HG02763 (cell line): ENCODE measurements around the gene VAV2.

Experiments used
- ATAC-seq: cut with Tn5 transposase; IDR thresholded peaks from one replicate; pipeline ENCODE4 v1.9.1; 2021; ENCODE audit warnings: mild to moderate bottlenecking, moderate library complexity; ENCODE audit not compliant: unreplicated experiment

Gene VAV2

DNA sequence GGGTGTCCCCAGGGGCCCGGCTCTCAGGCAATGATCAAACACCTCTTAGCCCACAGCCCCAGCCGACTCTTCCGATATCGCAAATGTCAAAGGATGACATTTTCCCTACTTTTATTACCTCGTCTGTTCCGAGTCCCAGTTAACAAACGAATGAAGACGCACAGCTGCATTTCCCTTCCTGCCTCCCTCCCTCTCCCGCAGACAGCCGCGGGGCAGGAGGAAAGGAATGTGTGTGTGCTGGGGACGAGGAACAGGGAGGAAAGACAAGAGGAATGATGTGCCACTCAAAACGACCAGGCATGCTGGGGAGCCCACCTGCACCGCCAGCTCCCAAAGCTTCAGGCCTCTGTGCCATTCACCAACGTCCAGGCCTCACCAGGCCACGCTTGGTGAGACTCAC lies 128.1 kb downstream of the VAV2 start:
- no peak for ATAC-seq

DNA sequence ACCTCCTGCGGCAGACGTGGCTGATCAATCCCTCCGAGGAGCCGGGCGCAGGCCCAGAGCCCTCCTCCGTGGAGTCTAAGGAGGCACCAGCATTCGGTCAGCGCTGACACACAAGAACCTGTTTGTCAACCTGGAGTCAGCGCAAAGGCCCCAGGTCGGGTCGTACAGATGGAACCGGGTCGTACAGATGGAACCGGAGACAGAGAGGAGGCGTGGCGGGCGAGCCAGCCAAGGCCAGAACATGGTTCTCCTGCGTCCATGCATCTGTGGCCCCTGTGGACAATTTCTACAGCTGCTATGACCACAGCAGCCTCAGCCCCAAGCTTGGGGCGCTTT lies 128.9 kb downstream of the VAV2 start:
- no peak for ATAC-seq

DNA sequence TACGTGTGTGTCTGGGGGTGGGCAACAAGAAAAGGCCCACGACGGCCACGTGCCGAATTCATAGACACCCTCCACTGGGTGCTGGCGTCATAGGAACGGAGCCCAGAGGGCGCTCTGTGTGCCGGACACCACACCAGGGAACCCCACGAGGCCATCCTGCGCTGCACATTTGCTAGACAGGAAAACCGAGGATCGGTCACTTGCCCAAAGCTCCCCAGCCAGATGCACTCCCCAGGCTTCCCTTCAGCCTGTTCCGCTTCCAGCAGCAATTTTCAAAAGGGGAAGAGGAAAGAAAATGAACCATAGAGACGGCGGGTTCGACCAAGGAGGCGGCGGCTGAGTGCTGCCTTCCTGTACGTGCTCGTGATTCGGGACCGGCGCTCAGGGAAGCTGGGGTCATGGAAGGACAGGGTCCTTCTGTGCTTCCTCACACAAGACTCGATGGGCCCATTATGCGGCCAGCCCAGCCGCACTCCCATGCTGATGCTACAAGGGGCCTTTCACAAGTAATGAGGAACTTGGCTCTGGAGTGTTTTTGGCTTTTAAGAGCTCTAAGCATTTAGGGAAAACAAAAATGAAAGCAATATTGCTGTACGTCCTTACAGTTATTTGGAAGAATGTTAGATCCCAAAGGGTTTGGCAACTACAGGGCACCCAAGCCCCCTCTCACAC lies 129.4 kb downstream of the VAV2 start:
- no peak for ATAC-seq

DNA sequence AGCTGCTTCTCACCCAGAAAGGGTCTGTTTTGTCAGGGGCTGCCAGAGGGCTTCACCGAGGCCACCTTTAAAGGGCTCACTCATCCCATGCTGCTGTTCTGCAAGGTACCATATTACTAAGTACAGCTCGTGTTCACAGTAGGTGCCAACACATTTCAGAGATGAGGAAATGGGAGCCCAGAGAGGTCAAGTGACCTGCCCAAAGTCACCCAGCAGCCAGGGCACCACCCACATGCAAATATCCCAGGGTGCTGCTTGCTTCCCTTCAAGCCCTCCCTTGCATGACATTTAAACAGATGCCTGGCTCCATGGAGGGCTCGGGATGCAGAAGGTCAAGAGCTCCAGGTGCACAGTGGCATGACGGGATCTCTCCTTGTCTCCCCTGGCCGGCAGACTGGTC lies 130.4 kb downstream of the VAV2 start:
- no peak for ATAC-seq

DNA sequence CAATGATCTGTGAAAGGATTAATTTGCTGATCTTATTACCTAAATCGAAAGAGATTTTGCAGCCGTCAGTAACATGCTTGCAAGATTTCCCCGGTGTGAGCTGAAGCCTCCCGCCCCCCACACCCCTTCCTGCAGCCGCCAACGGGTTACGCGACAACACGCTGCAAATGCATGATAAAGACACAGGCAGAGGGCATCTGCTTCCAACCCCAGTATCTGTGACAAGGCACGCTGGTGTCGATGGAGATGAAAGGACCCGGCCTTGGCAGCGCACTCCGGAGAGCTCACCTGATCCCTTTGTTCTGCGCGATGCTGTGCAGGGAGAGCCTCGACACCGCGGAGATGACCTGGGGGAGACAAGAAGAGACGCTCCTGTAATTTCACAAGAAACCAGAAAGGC lies 131.0 kb downstream of the VAV2 start:
- ATAC-seq, result no peak

DNA sequence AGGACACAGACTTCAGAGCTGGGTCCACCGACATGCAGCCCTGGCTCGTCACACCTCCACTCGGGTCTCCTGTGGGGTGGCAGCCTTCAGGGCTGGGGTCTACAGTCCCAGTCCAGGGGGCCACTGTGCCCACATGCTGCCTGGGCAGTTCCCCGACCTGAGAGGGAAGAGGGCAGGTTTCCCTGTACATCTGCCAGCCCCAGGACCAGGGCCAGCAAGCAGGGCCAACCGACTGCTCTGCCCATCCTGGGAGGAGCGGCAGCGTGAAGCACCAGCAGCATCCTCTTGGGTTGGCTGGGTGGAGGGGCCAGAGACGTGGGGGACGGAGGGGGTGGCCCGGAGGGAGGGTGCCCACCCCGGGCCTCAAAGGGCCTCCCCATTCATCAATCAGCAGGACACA lies 133.4 kb downstream of the VAV2 start:
- ATAC-seq, result no peak

DNA sequence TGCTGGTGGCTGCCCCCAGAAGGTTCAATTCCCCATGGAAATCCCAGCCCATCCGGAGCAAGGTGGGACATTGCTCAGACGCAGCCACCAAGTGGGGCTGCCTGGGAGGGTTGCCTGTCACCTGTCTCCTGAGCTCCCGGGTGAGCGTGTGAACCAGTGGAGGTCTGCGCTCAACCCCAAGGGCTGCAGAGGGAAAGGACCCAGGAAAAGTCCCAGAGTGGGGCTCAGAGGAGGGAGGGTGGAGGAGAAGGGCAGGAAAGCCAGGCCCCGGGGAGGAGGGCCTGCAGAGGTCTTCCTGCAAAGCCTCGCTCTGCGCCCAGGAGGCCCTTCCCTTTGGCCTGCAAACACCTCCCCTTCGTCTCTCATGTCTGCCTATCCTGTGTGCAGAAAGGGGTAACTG lies 134.5 kb downstream of the VAV2 start:
- no peak for ATAC-seq

DNA sequence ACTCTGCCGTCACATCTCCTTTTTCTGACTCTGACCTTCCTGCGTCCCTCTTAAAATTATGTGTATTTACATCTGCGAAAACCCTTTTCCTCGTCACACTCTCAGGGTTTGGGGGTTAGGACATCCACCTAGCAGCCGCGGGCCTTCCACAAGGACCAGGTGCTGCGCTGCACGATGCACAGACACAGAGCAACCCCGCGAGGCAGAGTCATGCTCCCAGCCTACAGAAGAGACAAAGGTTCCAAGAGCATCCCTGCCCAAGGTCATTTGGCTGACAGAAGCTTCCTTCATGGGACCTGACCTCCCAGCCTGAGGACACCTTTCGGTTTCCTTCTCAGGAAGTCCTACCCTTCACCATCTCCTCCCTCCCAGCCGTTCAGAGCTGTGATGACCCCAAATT lies 135.3 kb downstream of the VAV2 start:
- ATAC-seq, result no peak

DNA sequence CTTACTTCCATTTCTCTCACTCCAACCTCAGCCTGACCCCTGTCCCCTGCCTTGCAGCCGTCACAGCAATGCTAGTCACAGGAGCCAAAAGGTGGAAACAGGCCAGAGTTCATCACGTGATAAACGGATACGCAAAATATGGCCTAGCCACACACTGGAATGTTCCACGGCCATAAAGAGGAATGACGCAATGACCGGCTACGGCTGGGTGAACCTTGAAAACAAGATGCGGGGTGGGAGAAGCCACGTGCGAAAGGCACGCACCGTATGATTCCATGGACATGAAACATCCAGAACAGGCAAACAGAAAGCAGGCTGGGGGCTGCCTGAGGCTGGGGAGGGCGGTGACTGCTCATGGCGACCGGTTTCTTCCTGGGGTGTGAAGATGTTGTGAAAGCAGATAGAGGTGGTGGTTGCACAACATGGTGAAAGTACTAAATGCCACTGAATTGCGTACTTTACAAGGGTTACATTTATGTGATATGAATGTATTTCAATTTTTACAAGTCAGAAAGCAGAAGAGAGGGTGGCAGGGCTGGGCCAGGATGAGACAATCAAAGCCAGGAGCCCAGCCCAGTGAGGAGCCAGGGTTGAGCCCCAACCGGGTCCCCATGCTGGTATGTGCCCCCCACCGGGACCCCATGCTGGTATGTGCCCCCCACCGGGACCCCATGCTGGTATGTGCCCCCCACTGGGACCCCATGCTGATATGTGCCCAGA lies 136.2 kb downstream of the VAV2 start:
- no peak for ATAC-seq

DNA sequence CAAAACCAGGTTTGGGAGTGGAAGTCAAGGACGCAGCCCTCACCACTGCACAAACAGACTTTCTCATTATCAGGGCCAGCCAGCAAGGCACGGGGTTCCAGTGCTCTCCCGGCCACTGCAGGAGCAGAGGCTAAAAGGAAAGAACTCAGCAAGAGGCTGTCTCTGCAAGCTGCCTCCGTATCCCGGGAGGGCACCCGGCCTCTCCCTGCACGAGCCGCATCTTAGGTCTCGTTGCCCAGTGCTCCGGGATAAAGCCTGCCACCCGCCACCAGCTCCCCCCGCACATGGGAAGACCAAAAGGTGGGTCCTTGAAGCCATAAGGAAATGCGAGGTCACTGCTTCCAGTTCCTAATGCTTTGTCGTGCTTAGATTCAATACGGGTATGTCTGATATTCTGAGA lies 136.8 kb downstream of the VAV2 start:
- ATAC-seq, result no peak

DNA sequence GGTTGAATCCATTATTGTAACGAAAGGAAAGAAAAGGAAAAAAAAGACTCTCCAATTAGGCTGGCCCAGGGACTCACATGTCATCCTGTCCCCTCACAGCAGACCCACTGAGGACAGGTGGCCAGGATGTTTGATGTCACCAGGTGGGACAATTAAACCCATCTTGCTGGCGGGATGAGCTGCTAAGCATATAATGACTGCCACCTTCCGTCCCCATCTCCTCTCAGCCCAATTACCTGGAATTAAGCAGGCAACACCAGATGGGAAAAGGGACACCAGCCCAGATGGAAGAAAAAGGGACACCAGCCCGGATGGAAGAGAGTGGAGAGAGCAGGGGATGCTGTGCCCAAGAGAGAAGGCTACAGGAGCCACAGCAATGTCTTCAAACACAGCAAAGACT lies 137.4 kb downstream of the VAV2 start:
- ATAC-seq, result no peak

DNA sequence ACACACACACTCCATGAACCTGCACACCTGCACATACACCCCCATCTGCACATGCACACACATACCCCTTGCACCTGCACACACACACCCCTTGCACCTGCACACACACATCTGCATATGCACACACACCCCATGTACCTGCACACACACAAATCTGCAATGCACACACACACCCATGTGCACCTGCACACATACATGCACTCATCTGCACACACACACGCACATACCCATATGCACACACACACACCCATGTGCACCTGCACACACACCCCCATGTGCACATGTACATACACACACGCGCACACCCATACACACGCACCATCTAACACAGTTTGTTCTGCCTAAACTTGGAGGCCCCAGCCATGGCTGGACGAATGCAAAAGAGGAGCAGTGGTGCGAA lies 138.1 kb downstream of the VAV2 start:
- ATAC-seq, result no peak

DNA sequence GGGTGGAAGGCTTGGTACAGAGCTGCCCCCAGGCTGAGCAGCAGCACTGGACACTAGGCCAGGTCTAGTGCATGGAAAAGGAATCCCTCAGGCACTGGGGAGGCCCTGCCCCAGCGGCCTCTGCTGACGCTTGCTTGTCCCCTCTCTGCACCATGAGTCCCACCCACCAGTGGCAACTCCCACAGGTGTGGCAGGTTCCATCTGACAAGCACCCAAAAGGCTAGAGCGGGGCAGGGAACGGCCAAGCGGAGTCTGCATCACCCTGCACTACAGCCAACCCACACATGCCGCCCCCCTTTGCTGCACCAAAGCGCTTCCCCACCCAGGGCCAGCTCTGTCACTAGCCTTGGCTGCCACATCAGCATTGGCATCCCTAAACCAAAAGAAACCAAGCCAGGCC lies 138.8 kb downstream of the VAV2 start:
- ATAC-seq, result no peak

DNA sequence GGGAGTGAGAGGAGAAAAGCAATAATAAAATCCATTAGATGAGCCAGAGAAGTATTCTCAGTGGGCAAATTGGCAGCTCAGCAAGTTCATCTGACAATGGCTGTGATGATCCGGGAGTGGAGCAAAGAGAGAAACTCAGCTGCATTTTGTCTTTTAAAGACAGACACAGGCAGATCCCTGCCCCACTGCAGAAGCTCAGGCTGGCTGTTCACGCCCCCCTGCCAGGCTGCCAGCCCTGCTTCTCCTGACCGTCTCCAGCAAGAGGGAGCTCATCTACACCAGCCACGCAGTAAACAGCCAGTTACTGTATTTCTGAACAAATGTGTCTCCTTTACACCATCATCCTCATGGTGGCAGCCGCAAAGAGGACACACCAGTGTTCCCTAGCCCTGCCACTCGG lies 139.7 kb downstream of the VAV2 start:
- no peak for ATAC-seq

DNA sequence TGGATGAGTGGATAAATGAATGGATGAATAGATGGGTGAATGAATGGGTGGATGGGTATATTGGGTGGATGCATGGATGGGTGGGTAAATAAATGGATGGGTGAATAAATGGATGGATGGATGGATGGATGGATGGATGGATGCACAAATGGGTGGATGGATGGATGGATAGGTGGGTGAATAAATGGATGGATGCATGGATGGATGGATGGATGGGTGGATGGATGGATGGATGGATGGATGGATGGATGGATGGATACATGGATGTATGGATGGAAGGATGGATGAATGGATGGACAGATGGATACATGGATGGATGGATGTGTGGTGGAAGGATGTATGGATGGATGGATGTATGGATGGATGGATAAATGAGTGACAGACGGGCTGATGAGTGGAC lies 140.4 kb downstream of the VAV2 start:
- no peak for ATAC-seq

DNA sequence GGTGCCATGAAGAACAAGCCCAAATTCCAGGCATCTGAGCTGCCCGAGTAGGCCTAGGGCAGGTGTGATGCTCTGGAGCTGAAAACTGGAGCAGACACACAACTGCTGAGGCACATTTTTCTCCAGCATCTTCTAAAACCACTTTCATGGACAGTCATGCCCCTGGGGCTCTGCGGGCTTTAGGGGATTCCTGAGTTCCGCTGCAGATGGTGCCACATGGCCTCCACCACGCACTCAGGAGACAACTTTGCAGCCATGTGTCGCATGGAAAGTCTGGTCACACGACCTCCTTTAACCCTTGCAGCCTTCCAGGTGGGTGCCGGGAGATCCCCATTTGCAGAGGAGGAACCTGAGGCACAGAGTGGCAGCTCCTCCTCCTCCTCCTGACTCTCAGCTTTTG lies 141.2 kb downstream of the VAV2 start:
- no peak for ATAC-seq

DNA sequence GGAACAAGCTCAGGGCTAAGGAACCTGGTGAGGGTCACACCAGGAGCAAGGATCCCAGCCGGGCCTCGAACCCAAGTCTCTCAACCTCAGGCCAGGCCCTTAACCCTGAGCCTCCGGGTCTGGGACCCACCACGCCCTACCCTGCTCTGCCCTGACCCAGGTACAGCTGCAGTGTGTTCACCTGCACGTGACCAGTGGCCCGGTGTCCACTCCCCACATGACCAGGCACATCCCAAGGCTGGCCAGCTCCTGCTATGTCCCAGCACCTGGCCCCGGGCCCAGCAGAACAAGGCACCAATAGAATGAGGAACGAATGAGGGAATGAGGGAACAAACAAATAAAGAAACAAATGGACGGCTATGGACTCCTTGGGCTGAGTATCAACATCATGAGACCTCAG lies 142.0 kb downstream of the VAV2 start:
- no peak for ATAC-seq

DNA sequence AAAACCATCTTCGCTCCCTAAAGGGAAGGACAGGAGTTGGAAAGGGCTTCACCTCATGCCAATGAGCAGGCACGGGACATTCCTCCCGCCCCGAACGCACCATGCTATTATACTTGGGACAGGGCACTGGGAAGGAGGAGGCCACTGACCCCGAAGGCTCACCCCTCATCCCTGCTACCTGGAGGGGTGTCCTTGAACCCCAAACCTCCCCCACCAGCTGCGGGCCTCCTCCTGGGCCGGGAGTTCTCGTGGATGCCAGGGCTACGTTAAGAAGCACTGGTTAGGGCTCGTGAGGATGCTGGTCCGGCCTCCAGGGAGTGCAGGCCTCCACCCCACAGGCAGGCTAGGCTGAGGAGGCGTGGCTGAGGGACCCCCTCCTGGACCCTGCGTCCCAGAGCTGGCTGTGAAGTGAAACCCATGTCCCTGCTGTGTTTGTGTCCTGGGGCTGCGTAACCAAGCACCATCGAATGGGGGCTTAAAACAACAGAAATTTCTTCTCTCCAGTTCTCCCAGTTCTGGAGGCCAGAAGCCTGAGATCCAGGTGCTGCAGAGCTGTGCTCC lies 142.9 kb downstream of the VAV2 start:
- ATAC-seq, result no peak

DNA sequence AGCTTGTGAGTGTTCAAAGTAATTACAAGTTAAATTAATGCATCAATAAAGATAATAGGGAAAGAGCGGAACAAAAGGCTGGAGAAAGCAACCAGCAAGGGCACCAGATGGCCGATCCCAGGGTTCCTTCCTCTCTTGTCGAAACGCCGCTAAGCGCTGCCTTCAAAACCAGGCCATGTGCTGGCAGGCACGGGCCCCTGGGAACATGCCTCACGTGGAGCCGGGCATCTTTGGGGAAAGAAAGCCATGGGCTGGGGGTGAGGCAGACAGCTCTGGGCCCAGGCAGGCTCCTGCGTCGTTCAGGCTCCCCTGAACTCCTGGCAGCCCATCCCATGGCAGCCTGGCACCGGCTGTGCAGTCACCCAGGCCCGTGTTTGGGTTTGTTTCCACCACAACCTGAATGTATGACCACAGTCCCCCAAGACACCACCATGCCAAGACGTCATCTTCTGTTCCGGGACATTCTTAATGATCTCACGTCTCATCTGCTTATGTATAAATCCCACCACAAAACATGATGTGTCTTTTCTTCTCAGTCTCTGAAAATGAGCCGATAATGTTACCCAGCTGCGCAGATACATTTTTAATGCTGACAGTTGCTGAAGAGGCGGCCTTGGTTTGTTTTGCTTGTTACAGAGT lies 143.5 kb downstream of the VAV2 start:
- no peak for ATAC-seq

DNA sequence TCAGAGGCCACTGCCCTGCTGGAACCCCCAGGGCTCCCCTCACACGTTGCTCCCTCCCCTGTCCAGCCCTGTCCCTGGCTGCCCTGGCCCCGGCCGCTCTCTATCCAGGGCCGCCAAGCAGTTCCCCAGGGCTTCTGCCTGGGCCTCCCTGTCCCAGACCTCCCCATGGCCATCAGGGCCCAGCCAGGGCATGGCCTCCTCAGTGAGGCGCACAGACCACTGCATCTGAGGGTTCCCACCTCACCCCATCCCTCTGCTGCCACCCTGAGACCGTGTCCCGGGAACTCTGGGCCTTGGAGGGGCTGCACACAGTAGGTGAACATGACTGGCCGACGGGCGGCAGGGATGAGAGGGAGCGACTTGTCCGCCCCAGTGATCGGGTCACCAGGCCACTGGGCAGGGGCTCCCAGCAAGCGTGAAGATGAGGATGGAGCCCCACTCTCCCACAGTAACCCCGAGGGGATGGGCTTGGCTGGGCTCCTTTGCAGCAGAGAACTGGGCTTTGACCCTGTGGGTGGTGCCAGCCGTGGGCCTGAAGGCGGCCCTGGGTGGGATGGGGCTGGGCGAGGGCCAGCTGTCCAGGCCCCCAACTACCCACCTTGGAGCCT lies 145.5 kb downstream of the VAV2 start:
- ATAC-seq, result no peak

DNA sequence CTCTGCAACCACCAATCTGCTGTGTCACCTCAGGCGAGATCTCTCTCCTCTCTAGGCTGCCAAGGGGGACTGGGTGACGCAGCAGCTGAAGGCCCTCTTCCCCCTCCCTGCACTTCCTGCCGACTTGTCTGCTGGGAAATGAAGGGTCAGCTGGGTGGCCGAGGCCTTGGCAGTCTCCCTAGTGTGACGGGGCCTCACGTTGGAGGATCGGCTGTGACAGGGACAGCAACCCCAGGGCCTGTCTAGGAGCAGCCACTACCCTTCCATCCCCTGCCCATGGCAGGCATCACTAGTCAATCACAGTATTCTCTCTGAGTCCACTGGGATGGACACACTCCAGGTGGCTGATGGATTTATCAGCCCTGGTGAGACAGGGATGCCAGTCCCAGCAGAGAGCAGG lies 146.7 kb downstream of the VAV2 start:
- no peak for ATAC-seq

DNA sequence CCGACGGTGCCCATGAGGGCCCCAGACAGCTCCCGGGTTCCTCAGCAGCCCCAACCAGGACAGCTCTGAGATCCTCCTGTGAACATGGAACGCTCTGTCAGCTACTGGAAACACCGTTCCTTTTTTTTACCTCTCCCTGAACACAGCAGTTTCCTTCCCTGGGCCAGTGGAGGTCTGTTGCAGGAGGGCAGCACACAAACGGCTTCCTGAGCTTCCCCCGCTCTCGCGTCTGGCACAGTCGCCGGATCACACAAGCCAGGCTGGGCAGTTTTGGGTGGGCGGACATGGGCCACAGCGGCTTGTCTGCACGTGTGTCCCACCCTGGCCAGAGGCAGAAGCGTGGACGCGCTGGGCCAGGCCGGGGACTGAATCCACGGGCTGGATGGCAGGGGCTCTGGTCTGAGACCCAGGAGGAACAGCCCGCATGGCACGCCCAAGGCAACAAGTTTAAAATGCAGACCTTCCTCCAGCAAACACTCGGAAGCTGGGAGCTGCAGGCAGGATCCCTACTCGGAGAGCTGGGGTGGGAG lies 147.2 kb downstream of the VAV2 start:
- ATAC-seq, result no peak
